ENCODE data around the gene CEACAM6. TPM values are rescaled to one million over a fixed set of nuclear protein-coding genes. Genes with fewer than 3 reads are reported as not detected.
"Not testable (repeated sequence)": the region's sequence is repeated elsewhere in the genome, so short reads cannot be mapped to it uniquely, and the experiment has no call there.

Gene CEACAM6
- total RNA-seq, 1 experiment from 2014 or later: not detected

DNA sequence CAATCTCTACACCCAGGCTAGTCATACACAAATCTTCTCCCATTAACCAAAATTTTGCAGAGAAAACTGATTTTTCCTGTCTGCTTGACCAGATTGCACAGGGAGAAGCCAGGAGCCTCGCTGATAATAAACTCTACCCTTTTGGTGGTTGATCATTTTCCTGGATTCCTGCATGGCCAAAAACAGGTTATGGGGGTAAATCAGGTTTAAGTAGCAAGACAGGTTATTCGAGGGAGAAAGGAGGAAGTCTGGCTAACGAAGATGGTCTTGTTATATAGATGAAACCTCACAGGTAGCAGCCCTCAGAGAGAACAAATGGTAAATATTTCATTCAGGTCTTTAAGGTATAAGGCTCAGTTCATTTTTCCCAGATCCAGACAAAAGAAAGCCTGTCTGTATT, 16.0 kb upstream of the CEACAM6 start:
- H3K4me1 ChIP-seq (ENCODE audit: low read length): no peaks in the 10 kb centered on the region
- no peaks in the 10 kb centered on the region for H3K9me3 ChIP-seq (ENCODE audit: low read length)
- no peak overlapping the region for H2AFZ ChIP-seq (ENCODE audit: low read length)
- no peaks in the 10 kb centered on the region for H3K9me2 ChIP-seq (replicated peaks; ENCODE audit: insufficient read depth, low read length)
- no peak overlapping the region for H3K9ac ChIP-seq (ENCODE audit: low read length)
- H3K36me3 ChIP-seq (ENCODE audit: insufficient read depth, low read length): no peaks in the 10 kb centered on the region
- no peak overlapping the region for H3K4me3 ChIP-seq (ENCODE audit: low read length)
- no peak for DNase-seq
- no peak overlapping the region for H3K27ac ChIP-seq (ENCODE audit: low read length)
- no peaks in the 10 kb centered on the region for H3K79me2 ChIP-seq (ENCODE audit: low read length)
- H3K4me2 ChIP-seq (ENCODE audit: low read depth, low read length, poor library complexity, severe bottlenecking): no peak overlapping the region
- H3K27me3 ChIP-seq (ENCODE audit: low read length): no peaks in the 10 kb centered on the region
- H4K20me1 ChIP-seq (ENCODE audit: insufficient read depth, low read depth, low read length): no peaks in the 10 kb centered on the region

DNA sequence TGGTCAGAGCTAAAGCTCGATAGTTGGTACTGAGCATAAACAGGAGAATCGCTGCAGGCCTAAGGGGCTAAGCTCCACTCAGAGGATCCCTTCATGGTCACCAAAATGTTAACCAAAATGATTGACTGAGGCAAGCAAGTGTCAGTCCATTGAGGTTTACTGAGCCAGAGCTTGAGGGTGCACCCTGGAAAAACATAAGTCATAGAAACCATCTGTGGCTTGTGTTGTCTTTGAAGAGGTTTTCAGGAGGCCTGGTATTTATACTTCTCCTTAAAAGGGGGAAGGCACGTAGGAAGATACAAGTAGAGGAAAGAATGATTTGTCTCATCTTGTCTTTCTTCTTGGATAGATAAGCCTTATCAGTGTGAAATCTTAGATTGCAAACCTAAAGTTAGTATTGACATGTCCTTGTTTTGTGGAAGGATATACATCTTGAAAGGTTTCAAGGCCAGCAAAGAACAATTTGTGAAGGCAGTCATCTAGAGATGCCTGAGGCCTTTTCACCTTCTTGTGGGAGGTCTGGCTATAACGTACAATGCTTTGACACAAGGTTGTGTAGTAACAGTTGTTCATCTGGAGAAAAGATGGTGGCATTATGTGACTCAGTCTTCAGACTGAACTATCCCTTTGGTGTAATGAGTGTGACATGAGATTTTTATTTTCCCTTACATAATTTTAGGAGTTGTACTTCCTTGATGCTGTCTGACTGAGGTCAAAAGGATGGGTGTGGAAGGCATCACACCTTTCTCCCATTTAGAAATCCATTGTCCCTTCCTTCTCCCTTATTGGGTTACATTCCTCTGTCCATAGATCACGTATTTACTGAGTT, 14.7 kb upstream of the CEACAM6 start:
- no peaks in the 10 kb centered on the region for H3K36me3 ChIP-seq (ENCODE audit: insufficient read depth, low read length)
- H3K27me3 ChIP-seq (ENCODE audit: low read length): no peaks in the 10 kb centered on the region
- no peak overlapping the region for H2AFZ ChIP-seq (ENCODE audit: low read length)
- DNase-seq: no peak
- H3K4me3 ChIP-seq (ENCODE audit: low read length): no peak overlapping the region
- H4K20me1 ChIP-seq (ENCODE audit: insufficient read depth, low read depth, low read length): no peaks in the 10 kb centered on the region
- H3K9ac ChIP-seq (ENCODE audit: low read length): no peak overlapping the region
- no peaks in the 10 kb centered on the region for H3K4me1 ChIP-seq (ENCODE audit: low read length)
- no peak overlapping the region for H3K27ac ChIP-seq (ENCODE audit: low read length)
- H3K9me3 ChIP-seq (ENCODE audit: low read length): no peaks in the 10 kb centered on the region
- H3K4me2 ChIP-seq (ENCODE audit: low read depth, low read length, poor library complexity, severe bottlenecking): no peak overlapping the region
- H3K79me2 ChIP-seq (ENCODE audit: low read length): no peaks in the 10 kb centered on the region
- H3K9me2 ChIP-seq (replicated peaks; ENCODE audit: insufficient read depth, low read length): no peaks in the 10 kb centered on the region

DNA sequence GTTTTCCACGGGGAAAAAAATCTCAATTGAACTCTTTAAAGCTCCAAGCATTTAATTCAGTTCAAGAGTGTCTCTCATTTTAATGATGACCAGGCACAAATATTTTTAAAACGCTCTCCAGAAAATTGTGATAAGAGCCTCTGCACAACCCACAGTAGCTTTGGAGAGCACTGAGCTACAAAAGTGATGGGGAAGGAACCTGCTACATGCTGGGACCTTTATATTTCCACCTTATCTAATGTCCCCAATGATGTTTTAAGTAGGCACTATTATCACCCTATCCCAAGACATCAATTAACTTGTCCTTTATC, 14.1 kb upstream of the CEACAM6 start:
- H3K36me3 ChIP-seq (ENCODE audit: insufficient read depth, low read length): no peaks in the 10 kb centered on the region
- H3K27me3 ChIP-seq (ENCODE audit: low read length): no peaks in the 10 kb centered on the region
- H3K9ac ChIP-seq (ENCODE audit: low read length): no peak overlapping the region
- H4K20me1 ChIP-seq (ENCODE audit: insufficient read depth, low read depth, low read length): no peaks in the 10 kb centered on the region
- H3K4me2 ChIP-seq (ENCODE audit: low read depth, low read length, poor library complexity, severe bottlenecking): no peak overlapping the region
- no peaks in the 10 kb centered on the region for H3K9me2 ChIP-seq (replicated peaks; ENCODE audit: insufficient read depth, low read length)
- DNase-seq: no peak
- H3K27ac ChIP-seq (ENCODE audit: low read length): no peak overlapping the region
- no peaks in the 10 kb centered on the region for H3K79me2 ChIP-seq (ENCODE audit: low read length)
- H3K9me3 ChIP-seq (ENCODE audit: low read length): no peaks in the 10 kb centered on the region
- H3K4me3 ChIP-seq (ENCODE audit: low read length): no peak overlapping the region
- H3K4me1 ChIP-seq (ENCODE audit: low read length): no peaks in the 10 kb centered on the region
- no peak overlapping the region for H2AFZ ChIP-seq (ENCODE audit: low read length)

DNA sequence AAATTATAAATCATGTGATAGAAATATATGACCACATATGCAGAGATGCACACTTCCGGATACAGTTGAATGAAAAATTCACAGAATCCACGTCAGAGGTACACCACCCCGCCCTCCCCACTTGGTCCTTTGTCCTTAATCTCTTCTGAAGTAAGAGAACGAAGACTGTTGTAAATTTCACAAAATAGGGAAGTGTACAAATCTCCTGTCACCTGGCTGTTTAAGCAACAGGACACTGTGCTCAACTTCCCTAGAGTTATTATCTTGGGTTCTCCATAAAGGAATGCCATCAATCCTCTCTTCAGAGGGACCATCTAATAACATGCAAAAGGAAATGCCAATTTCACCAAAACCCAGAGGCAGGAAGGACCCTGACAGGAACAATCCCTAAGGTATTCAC, 10.5 kb upstream of the CEACAM6 start:
- Histone ChIP-seq H3K9me2 (replicated peaks; ENCODE audit: insufficient read depth, low read length) (no peaks in the 10 kb centered on the region), H3K36me3 (ENCODE audit: insufficient read depth, low read length) (no peaks in the 10 kb centered on the region), H2AFZ (ENCODE audit: low read length) (no peak overlapping the region), H3K27me3 (ENCODE audit: low read length) (no peaks in the 10 kb centered on the region), H3K27ac (ENCODE audit: low read length) (no peak overlapping the region), H3K4me3 (ENCODE audit: low read length) (no peak overlapping the region), H3K4me1 (ENCODE audit: low read length) (no peaks in the 10 kb centered on the region), H4K20me1 (ENCODE audit: insufficient read depth, low read depth, low read length) (no peaks in the 10 kb centered on the region), H3K79me2 (ENCODE audit: low read length) (no peaks in the 10 kb centered on the region), H3K9me3 (ENCODE audit: low read length) (no peaks in the 10 kb centered on the region), H3K9ac (ENCODE audit: low read length) (no peak overlapping the region), H3K4me2 (ENCODE audit: low read depth, low read length, poor library complexity, severe bottlenecking) (no peak overlapping the region)
- DNase-seq: no peak

DNA sequence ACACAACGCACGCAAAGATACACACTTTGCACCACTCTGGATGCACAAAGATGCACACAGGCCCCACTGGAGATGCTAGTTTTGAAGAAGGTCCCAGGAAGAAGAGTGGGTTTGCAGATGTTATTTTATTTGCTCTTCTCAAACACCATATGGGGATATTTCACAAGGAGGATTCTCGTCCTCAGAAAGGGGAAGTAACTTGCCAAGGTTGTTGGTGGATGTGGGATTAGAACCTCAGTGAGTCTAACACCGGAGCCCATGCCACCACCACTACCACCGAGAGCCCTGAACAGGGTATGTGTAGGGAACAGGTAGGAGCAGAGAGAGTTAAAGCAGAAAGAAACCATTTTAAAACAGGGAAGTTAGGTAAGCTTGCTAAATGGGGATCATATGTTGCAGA, 9.6 kb upstream of the CEACAM6 start:
- no peak overlapping the region for H3K27ac ChIP-seq (ENCODE audit: low read length)
- H3K9me2 ChIP-seq (replicated peaks; ENCODE audit: insufficient read depth, low read length): no peaks in the 10 kb centered on the region
- H2AFZ ChIP-seq (ENCODE audit: low read length): no peak overlapping the region

DNA sequence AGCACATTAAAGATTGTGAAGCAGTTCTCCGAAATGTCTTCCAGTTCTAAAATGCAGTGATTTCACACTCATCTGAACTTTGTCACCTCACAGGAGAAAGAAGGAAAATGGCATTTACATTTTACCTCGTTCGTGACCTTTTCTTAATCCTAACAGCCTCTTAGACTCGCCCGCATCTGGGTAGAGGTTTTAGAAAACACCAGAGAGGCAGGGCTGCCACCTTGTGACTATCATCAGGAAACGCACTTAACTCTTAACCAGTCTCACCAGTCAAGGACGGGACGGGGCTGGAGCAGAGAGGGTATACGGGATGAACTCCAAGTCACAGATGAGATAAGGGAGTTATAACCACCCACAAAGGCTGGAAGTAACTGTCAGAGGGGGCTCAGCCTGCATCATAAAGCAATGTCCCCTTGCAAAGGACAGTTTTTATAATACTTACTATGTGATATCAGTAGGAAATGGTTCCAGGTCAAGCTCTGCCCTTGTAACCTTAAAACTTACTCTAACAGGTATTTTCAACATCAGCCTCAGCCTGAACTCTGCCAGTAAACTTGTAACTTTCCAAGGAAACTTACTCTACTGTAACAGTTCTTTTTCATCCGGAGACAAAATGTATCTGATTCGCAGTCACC, 8.6 kb upstream of the CEACAM6 start:
- no peak overlapping the region for H3K27ac ChIP-seq (ENCODE audit: low read length)
- H3K4me2 ChIP-seq (ENCODE audit: low read depth, low read length, poor library complexity, severe bottlenecking): no peak overlapping the region
- no peak overlapping the region for H2AFZ ChIP-seq (ENCODE audit: low read length)
- H3K9ac ChIP-seq (ENCODE audit: low read length): no peak overlapping the region
- H4K20me1 ChIP-seq (ENCODE audit: insufficient read depth, low read depth, low read length): no peaks in the 10 kb centered on the region
- H3K27me3 ChIP-seq (ENCODE audit: low read length): no peaks in the 10 kb centered on the region
- no peaks in the 10 kb centered on the region for H3K79me2 ChIP-seq (ENCODE audit: low read length)
- H3K9me3 ChIP-seq (ENCODE audit: low read length): no peaks in the 10 kb centered on the region
- no peaks in the 10 kb centered on the region; the same call in 1 of the 2 replicates for H3K4me1 ChIP-seq (ENCODE audit: low read length)
- no peak overlapping the region for H3K4me3 ChIP-seq (ENCODE audit: low read length)
- H3K9me2 ChIP-seq (replicated peaks; ENCODE audit: insufficient read depth, low read length): no peaks in the 10 kb centered on the region
- peak; percentile 79 for DNase-seq
- H3K36me3 ChIP-seq (ENCODE audit: insufficient read depth, low read length): no peaks in the 10 kb centered on the region

More for the DNA sequence above, 9.6 kb upstream of the CEACAM6 start:
- Histone ChIP-seq H4K20me1 (ENCODE audit: insufficient read depth, low read depth, low read length) (no peaks in the 10 kb centered on the region), H3K4me2 (ENCODE audit: low read depth, low read length, poor library complexity, severe bottlenecking) (no peak overlapping the region), H3K9ac (ENCODE audit: low read length) (no peak overlapping the region), H3K9me3 (ENCODE audit: low read length) (no peaks in the 10 kb centered on the region), H3K79me2 (ENCODE audit: low read length) (no peaks in the 10 kb centered on the region), H3K27me3 (ENCODE audit: low read length) (no peaks in the 10 kb centered on the region), H3K36me3 (ENCODE audit: insufficient read depth, low read length) (no peaks in the 10 kb centered on the region), H3K4me1 (ENCODE audit: low read length) (no peaks in the 10 kb centered on the region; the same call in 1 of the 2 replicates), H3K4me3 (ENCODE audit: low read length) (no peak overlapping the region)
- no peak for DNase-seq

DNA sequence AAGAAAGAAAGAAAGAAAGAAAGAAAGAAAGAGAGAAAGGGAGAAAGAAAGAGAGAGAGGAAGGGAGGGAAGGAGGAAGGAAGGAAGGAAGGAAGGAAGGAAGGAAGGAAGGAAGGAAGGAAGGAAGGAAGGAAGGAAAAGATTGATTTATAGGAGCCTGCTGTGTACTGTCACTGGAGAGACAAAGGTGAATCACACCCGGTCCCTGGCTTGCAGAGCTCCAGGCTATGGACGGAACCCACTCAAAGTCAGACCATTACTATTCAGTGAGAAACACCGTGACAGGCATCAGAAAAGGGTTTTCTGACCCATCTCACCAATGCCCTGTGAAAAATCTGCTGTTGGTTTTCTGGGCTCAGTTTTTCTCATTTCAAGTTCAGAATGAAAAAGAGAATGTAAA, 7.3 kb upstream of the CEACAM6 start:
- no peaks in the 10 kb centered on the region for H3K79me2 ChIP-seq (ENCODE audit: low read length)
- no peak overlapping the region for H2AFZ ChIP-seq (ENCODE audit: low read length)
- 0 out of 2 replicates have a peak, but pooled peaks cover 4% of the 10 kb centered on the region for H4K20me1 ChIP-seq (ENCODE audit: insufficient read depth, low read depth, low read length)
- H3K9me2 ChIP-seq (replicated peaks; ENCODE audit: insufficient read depth, low read length): no peaks in the 10 kb centered on the region
- no peak overlapping the region for H3K4me2 ChIP-seq (ENCODE audit: low read depth, low read length, poor library complexity, severe bottlenecking)
- H3K27me3 ChIP-seq (ENCODE audit: low read length): no peaks in the 10 kb centered on the region
- DNase-seq: no peak
- no peak overlapping the region for H3K4me3 ChIP-seq (ENCODE audit: low read length)
- H3K9me3 ChIP-seq (ENCODE audit: low read length): no peaks in the 10 kb centered on the region
- H3K36me3 ChIP-seq (ENCODE audit: insufficient read depth, low read length): no peaks in the 10 kb centered on the region
- H3K27ac ChIP-seq (ENCODE audit: low read length): no peak overlapping the region
- H3K4me1 ChIP-seq (ENCODE audit: low read length): no peaks in the 10 kb centered on the region; the same call in 1 of the 2 replicates
- no peak overlapping the region for H3K9ac ChIP-seq (ENCODE audit: low read length)

DNA sequence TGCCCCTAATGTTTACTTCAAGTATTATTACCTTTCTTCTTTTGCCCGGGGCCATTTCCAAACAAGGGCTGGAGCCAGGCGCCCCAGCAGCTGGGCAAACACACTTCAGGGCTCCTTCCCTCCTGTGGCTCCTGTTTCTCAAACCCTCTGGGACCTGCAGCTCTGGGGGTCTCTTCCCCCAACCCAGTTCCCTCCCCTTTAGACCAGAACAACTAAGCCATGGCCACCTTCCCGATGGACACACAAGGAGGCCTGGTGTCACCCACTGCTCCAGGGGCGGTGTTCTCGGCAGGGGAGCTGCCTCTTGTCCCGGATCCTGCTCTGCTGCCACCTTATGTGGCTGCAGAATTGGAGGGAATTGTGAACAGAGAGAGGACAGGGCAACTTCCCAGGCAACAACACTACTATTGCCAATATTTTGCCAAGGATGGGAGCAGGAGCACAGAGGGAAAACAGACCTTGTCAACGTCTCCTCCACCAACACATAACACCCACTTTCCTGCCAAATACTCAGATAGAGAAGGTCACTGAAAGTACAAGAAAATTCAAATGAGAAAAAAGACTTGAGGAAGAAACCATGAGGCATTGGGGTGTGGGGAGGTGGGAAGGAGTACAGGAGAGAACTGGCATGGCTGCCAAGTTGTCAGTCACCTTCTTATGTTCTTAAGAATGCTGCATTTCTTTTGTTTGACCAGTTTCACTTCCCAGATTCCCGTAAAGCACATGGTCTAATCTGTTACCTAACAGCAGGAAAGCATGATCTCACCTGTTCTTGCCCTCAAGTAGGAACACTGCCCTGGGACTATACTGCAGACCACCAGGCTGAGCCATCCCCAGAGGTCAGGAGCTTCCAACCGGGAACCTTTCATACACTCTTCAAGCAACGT, 4.8 kb upstream of the CEACAM6 start:
- not testable (repeated sequence) for H3K27ac ChIP-seq (ENCODE audit: low read length); H4K20me1 ChIP-seq (ENCODE audit: insufficient read depth, low read depth, low read length); H2AFZ ChIP-seq (ENCODE audit: low read length); H3K9ac ChIP-seq (ENCODE audit: low read length); H3K4me2 ChIP-seq (ENCODE audit: low read depth, low read length, poor library complexity, severe bottlenecking); H3K79me2 ChIP-seq (ENCODE audit: low read length); DNase-seq; H3K9me3 ChIP-seq (ENCODE audit: low read length); H3K4me3 ChIP-seq (ENCODE audit: low read length); H3K4me1 ChIP-seq (ENCODE audit: low read length); H3K9me2 ChIP-seq (replicated peaks; ENCODE audit: insufficient read depth, low read length); H3K27me3 ChIP-seq (ENCODE audit: low read length); H3K36me3 ChIP-seq (ENCODE audit: insufficient read depth, low read length)
